Suprapubic skin (tissue), 3 donors: ENCODE measurements around the gene GNAQ.

ENCODE experiments used
- EP300 ChIP-seq: sonication (generic); formaldehyde crosslinking; IDR thresholded peaks from one replicate; pipeline ENCODE4 v1.6.1; 2017; ENCODE audit warnings: antibody characterized with exemption
- POLR2A ChIP-seq, 2 donors: fragments of 450-650 bp; IDR thresholded peaks; one replicate each; pipeline ENCODE4 v1.6.1; 2017; ENCODE audit warnings: antibody characterized with exemption in 2 of 2, mild to moderate bottlenecking in 2 of 2, moderate library complexity in 2 of 2
- TF ChIP-seq, protein P1 (sequence below), 2 donors: fragments of 200-600 bp in 1 of 2; fragments of 450-650 bp in 1 of 2; sonication (generic) in 1 of 2; IDR thresholded peaks; one replicate each; pipeline ENCODE4 v1.5.1; 2016 to 2019; ENCODE audit warnings: antibody characterized with exemption in 2 of 2, mild to moderate bottlenecking in 1 of 2, moderate library complexity in 1 of 2

GRCh38 chr9:77802064-77802463 is 229.5 kb downstream of the GNAQ start:
- TF ChIP-seq, protein P1, sequence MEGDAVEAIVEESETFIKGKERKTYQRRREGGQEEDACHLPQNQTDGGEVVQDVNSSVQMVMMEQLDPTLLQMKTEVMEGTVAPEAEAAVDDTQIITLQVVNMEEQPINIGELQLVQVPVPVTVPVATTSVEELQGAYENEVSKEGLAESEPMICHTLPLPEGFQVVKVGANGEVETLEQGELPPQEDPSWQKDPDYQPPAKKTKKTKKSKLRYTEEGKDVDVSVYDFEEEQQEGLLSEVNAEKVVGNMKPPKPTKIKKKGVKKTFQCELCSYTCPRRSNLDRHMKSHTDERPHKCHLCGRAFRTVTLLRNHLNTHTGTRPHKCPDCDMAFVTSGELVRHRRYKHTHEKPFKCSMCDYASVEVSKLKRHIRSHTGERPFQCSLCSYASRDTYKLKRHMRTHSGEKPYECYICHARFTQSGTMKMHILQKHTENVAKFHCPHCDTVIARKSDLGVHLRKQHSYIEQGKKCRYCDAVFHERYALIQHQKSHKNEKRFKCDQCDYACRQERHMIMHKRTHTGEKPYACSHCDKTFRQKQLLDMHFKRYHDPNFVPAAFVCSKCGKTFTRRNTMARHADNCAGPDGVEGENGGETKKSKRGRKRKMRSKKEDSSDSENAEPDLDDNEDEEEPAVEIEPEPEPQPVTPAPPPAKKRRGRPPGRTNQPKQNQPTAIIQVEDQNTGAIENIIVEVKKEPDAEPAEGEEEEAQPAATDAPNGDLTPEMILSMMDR (IDR thresholded peaks at IDR 0.05) = no peak
- TF ChIP-seq POLR2A (IDR thresholded peaks at IDR 0.05) = no peak
- TF ChIP-seq EP300 = no peak
